Effector CD8-positive, alpha-beta T cell (primary cell): ENCODE results near the gene UBE2G1.
"Not testable (repeated sequence)": the region's sequence is repeated elsewhere in the genome, so short reads cannot be mapped to it uniquely, and the experiment has no call there.

Source experiments
- DNase-seq: peaks from one replicate; lab custom pipeline; 2025; lab: John Stamatoyannopoulos, UW
- total RNA-seq, 4 experiments: gene quantifications; one replicate each; lab custom pipeline; 2026; lab: John Stamatoyannopoulos, UW

Gene UBE2G1
- 57.2 to 66.1 (median 61.0) reads per million in 4 experiments for total RNA-seq

- DNase-seq: peak; percentile 98
Observed at GRCh38 chr17:4366327-4367063, at the start of gene UBE2G1. TSS of gene UBE2G1 (minus strand) at chr17:4366675. CDS start at chr17:4366316, 359 bp downstream.

- peak; percentile 90 for DNase-seq
Observed at GRCh38 chr17:4412933-4413831, 46.7 kb upstream of the UBE2G1 start.

GRCh38 chr17:4411201-4411600, 44.7 kb upstream of the UBE2G1 start:
- no peak for DNase-seq

- no peak for DNase-seq
Observed at GRCh38 chr17:4409659-4410058, 43.2 kb upstream of the UBE2G1 start.

GRCh38 chr17:4407851-4408250, 41.4 kb upstream of the UBE2G1 start:
- no peak for DNase-seq

- DNase-seq: no peak
Observed at GRCh38 chr17:4407216-4407615, 40.7 kb upstream of the UBE2G1 start.

GRCh38 chr17:4406386-4406785, 39.9 kb upstream of the UBE2G1 start:
- DNase-seq: no peak

GRCh38 chr17:4405699-4406098, 39.2 kb upstream of the UBE2G1 start:
- no peak for DNase-seq

- DNase-seq: no peak
Observed at GRCh38 chr17:4405038-4405669, 38.7 kb upstream of the UBE2G1 start.

GRCh38 chr17:4397840-4398239, 31.4 kb upstream of the UBE2G1 start:
- DNase-seq: no peak

- no peak for DNase-seq
Observed at GRCh38 chr17:4395111-4395478, 28.6 kb upstream of the UBE2G1 start.

GRCh38 chr17:4394208-4395110, 28.0 kb upstream of the UBE2G1 start:
- no peak for DNase-seq

GRCh38 chr17:4393806-4394205, 27.3 kb upstream of the UBE2G1 start:
- no peak for DNase-seq

GRCh38 chr17:4389079-4389478, 22.6 kb upstream of the UBE2G1 start:
- DNase-seq: no peak

GRCh38 chr17:4387137-4387536, 20.7 kb upstream of the UBE2G1 start:
- no peak for DNase-seq

- no peak for DNase-seq
Observed at GRCh38 chr17:4386406-4386805, 19.9 kb upstream of the UBE2G1 start.

- no peak for DNase-seq
Observed at GRCh38 chr17:4381690-4382671, 15.5 kb upstream of the UBE2G1 start.

GRCh38 chr17:4378626-4379025, 12.2 kb upstream of the UBE2G1 start:
- no peak for DNase-seq

GRCh38 chr17:4377247-4377646, 10.8 kb upstream of the UBE2G1 start:
- DNase-seq: not testable (repeated sequence)

GRCh38 chr17:4375796-4376440, 9.4 kb upstream of the UBE2G1 start:
- not testable (repeated sequence) for DNase-seq
